GM18907 (cell line): ENCODE results near the gene SPDYC.

Experiments used
- ATAC-seq: cut with Tn5 transposase; IDR thresholded peaks from one replicate; pipeline ENCODE4 v1.9.1; 2021; ENCODE audit warnings: mild to moderate bottlenecking, moderate library complexity; ENCODE audit not compliant: unreplicated experiment

The SPDYC gene

DNA sequence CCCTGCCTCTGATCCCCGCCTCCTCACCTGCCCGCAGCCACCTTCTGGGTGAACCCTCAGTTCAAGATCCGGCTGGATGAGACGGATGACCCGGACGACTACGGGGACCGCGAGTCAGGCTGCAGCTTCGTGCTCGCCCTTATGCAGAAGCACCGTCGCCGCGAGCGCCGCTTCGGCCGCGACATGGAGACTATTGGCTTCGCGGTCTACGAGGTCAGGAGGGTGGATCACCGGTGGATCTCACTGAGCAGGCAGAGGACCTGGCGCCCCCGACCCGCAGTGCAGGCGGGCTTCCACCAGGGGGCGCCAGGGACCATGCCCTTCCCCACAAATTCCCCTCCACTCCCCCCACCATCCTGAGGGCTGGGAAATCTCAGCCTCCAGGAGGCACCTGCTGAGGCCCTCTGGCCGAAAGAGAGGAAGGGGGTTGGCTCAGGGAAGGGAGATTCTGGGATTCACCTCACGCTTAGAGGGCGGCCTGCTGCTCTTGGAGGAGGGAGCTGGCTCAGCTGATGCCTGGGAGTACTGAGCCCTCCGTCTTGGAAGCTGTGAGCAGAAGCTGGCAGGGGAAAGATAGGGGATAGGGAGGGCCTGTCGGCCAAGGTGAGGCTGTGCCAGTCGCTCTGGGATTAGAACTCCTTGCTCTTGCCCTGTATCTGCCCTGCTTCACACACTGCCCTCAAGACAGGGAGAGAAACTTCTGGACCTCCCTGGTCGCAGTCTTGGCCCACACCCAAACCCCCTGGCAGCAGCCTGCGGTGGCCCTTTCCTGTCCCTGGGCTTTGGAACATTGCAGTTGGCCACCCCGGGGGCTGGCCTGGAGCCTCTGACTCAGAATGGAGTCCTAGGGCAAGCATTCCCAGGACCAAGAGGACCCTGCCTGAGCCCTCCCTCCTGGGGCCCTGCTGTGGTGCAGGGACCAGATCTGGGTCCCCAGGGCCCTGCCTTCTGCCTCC is 34.9 kb downstream of the SPDYC start:
- no peak for ATAC-seq

GRCh38 chr11:65205602-65205967 is 35.6 kb downstream of the SPDYC start:
- no peak for ATAC-seq

GRCh38 chr11:65206441-65206841 is 36.4 kb downstream of the SPDYC start:
- no peak for ATAC-seq

DNA sequence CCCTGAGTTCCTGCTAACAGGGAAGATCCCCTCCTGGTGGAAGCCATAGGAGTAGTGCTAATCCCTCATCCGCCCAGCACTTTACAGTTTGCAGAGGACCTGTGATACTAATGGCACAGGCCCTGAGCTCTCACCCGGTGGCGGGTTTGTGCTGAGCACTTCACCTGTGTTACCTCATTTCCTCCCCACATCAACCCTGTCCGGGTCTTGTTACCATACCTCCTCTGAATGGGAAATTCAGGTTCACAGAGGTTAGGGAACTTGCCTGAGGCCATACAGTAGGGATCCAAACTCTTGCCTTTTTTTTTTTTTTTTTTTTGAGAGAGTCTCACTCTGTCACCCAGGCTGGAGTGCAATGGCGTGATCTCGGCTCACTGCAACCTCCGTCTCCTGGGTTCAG is 36.9 kb downstream of the SPDYC start:
- ATAC-seq = no peak

- ATAC-seq = no peak
Observed at GRCh38 chr11:65207918-65208784, 38.1 kb downstream of the SPDYC start.

DNA sequence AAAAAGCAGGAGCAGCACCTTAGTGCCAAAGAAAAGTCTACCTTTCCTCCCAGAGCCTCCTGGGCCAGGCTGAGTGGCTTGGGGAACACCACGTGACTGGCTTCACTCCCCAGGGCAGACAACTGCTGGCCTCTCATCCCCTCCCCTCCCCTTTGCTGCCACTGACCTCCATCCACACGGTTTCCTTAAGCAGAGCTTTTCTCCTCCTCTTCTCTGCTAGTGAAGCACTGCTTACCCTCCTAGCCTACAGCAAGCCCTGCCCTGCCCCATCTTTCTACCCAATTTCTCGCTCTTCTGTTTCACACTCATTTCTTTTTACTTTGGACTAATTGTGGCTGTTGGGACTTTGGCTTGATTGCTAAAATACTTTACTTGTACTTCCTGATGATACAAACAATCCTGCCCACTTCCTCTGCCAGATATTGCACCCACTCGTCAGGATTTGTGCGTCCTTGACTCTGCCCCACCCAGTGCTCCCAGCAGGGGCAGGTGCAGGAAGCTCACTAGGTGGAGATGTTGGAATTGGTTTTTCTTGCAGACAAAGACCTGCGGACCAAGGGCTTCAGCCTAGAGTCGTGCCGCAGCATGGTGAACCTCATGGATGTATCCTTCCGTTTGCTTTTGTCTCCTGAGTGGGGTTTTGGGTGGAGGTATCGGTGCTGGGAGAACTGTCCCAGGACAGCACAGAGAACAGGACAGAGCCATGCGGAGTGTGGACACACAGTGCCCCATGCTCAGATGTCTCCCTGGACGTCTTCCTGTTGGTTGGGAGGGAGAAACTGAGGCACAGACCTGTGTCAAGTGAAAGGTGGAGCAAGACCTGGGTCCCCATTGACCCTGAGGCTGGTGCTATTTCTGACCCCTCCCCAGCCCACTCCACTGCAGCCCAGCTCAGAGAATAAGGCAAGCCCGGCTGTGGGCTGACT is 39.0 kb downstream of the SPDYC start:
- no peak for ATAC-seq

DNA sequence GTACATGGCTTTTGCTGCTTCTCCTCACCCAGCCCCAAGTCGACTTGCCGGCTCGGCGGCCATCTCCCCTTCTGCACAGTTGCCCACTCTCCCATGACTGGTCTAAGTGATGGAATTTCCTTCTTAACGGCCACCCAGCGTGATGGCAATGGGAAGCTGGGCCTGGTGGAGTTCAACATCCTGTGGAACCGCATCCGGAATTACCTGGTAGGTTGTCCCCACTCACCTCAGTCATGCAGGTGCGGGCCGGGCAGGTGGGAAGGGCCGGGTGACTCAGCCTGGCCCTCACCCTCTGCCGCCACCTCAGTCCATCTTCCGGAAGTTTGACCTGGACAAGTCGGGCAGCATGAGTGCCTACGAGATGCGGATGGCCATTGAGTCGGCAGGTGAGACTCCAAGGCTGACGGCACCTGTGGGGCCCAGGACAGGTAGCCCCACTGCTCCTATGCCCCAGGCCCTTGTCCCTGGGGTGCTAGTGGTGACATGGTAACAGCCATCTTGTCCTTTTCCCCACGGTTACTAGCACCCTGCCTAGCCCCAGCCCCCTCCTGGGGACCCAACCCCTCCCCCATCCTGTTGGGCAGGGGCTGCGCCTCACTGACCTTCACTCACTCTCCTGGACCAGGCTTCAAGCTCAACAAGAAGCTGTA is 39.8 kb downstream of the SPDYC start:
- no peak for ATAC-seq

GRCh38 chr11:65210361-65210731 is 40.3 kb downstream of the SPDYC start:
- no peak for ATAC-seq

- ATAC-seq = no peak
Observed at GRCh38 chr11:65210748-65211147, 40.7 kb downstream of the SPDYC start.

GRCh38 chr11:65211293-65212105 is 41.5 kb downstream of the SPDYC start:
- no peak for ATAC-seq

GRCh38 chr11:65212226-65212801 is 42.3 kb downstream of the SPDYC start:
- no peak for ATAC-seq

GRCh38 chr11:65213322-65214211 is 43.5 kb downstream of the SPDYC start:
- ATAC-seq = no peak

DNA sequence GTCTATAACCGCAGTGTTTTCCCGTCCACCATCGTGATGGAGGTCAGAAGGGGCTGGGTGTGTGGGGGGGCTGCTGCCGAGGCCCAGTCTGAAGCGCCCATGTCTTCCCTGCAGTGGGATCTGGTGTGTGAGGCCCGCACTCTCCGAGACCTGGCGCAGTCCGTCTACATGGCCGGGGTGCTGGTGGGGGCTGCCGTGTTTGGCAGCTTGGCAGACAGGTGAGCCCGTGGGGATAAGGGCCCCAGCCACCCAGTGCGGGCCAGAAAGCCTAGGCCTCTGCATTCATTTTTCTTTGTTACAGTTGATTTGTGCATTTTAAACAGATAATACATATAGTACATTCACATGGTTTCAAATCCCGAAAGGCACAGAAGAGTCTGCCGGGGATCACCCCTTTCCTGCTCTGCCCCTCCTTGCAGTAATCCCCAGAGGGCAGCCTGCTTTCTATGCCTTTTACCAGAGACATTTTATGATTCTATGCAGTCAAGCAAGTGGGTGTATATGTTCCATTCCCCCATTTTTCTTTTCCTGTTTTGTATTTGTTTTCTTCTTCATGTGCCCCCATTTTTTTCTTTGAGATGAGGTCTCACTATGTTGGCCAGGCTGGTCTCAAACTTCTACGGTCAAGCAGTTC is 44.3 kb downstream of the SPDYC start:
- no peak for ATAC-seq

DNA sequence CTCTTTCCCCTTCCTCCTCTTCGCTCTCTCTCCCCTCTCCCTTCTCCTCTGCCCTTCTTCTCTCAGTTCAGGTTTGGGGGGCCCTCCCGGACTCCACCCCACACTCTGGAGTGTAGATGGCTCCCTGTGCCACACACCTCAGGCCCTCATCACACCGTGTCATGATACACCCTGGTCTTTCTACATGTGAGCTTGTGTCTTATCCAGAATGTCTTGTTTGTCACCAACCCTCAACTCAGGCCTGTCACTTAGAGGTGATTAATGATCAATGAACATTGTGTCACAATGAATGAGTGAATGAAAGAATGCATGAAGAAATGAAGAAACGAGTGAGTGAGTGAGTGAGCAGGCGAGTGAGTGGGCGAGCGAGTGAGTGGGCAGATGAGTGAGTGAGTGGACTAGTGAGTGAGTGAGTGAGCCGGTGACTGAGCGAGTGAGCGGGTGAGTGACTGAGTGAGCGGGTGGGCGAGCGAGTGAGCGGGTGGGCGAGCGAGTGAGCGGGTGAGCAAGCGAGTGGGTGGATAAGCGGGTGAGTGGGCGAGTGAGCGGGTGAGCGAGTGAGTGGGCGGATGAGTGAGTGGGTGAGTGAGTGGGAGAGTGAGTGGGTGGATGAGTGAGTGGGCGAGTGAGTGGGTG is 45.5 kb downstream of the SPDYC start:
- no peak for ATAC-seq

GRCh38 chr11:65216830-65217229 is 46.8 kb downstream of the SPDYC start:
- ATAC-seq = no peak

DNA sequence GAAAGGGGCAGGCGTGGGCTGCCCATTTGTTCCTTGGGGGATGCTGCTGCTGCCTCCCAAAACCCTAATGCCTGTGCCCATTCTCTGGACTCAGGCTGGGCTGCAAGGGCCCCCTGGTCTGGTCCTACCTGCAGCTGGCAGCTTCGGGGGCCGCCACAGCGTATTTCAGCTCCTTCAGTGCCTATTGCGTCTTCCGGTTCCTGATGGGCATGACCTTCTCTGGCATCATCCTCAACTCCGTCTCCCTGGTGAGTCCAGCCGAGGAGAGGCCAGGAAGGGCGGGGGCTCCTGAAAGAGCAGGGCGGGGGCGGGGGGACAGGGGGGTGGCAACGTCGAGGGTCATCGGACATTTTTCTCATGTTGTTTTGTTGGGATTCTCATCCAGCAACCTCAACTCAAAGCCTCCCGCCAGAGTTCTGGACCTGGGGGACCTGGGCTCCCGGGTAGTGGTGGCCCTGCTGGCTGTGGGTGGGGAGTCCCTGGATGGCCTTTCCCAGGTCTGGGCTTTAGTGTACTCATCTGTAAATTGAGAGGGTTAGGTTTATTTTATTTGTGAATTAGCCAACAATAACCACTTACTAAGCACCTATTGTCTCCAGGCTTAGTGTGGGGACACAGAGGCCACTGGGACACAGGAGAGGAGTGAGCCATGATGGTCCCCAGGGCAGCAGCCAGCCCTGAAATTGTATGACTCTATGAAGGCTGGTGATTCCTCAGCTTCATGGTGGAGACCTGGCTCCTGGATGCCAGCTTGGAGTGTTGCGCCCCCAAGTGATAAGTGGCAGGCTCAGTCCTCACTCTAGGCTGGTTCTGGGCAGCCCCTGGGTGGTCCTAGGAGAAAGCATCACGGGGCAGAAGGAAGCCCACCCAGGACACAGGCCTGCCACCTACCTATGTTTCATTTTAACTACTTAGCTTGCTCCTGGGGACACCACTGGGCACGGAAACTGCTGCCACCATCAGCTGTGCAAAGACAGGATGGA is 47.7 kb downstream of the SPDYC start:
- no peak for ATAC-seq
